ENCODE results near the gene THOC7. TPM values are rescaled to one million over a fixed set of nuclear protein-coding genes. Genes with fewer than 3 reads are reported as not detected.

THOC7 gene
- total RNA-seq, result 94.8 and 98.5 TPM in 2 replicates

DNA sequence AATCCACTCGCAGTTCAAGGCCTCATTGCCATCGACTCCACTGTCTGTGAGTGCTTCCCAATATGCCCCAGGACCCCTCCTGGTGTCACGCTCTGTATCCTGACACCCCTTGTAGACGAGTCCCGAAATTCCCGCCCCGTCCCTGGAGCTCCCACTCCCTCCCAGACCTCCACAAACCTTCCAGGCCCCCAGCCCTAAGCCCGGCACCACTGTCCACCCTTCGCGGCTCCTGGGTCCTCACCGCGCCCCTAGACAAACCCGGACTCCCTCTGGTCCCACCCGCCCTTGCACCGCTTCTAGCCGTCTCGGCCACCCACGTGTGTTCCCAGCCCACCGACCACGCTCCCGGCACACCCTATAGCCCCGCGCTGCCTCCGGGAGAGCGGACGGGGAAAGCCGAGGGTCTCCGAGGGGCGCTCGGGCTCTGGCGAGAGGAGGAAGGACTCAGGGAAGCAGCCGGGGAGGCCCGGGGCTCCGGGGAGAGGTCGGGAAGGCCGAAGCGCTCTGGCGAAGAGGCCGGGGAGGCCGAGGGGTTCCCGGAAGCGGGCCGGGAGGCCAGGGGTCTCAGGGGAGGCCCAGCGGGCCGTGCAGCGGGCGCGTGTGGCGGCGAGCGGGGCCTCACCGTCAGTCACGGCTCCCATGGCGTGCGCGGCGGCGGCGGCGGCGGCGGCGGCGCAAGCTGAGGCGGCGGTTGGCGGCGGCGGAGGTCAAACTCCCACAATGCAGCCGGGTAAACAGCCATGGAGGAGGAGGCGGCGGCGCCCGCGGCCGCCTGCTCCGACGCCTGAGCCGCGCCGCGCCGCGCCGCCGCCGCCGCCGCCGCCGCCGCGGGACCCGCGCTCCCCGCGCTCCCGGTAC is at the start of gene THOC7, which contains the start of gene ATXN7:
THOC7 (minus strand) TSS at position 656 of the 858 bp plus-strand sequence; CDS start at position 641, 15 bp downstream.
ATXN7 (plus strand) TSS at position 718 of the 858 bp plus-strand sequence. CDS start 48,732 bp downstream, outside the sequence.
- intact Hi-C loops (cut with micrococcal nuclease), result loop anchor here (1.0 to 2.0 kb wide), 3 partner anchors 48 to 159 kb away; partner anchors contain the start of gene PSMD6

GRCh38 chr3:63912768-63913588 is 49.4 kb upstream of the THOC7 start:
- intact Hi-C loops (cut with micrococcal nuclease), result loop anchor here (1.0 to 5.0 kb wide), 3 partner anchors 39 to 110 kb away; partner anchors contain the start of gene PSMD6

DNA sequence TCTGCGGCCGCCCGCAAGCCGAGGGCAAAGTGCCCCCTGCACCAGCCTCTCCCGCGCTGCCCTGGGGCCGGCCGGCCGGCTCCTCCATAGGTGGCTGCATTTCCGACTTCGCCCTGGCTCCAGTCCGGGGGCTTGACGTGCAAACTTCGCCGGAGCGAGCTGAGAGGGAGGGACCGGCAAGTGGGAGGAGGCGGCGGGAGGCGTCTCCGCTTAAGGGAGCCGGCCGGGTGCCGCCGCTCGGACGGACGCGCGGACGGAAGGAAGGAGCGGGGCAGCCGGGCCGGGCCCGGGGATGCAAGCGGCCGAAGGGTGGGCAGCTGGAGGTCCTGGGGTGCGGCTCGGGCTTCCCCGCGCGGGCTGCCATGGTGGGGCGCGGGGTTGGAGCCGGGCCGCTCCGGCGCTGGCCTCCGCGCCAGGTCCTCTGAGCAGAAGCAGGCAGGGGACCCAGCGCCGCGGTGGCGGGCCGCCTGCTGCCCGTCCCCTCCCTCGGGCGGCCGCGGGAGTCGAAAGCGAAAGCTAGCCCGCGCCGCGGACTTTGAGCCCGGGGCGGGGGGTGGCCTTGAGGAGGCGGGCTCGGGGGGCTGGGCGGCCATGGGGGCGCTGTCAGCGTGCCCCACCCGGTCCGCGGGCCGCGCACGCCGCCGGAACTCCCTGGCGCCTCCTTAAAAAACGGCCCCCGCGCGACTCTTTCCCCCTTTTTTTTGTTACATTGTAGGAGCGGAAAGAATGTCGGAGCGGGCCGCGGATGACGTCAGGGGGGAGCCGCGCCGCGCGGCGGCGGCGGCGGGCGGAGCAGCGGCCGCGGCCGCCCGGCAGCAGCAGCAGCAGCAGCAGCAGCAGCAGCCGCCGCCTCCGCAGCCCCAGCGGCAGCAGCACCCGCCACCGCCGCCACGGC is 48.5 kb upstream of the THOC7 start, which contains the start of gene SCAANT1:
SCAANT1 (minus strand) TSS at position 511 of the 895 bp plus-strand sequence.
- intact Hi-C loops (cut with micrococcal nuclease), result loop anchor here (1.0 to 5.0 kb wide), 6 partner anchors 15 to 111 kb away; partner anchors contain the start of gene PSMD6

- intact Hi-C loops (cut with micrococcal nuclease), result loop anchor here (1.0 to 5.0 kb wide), 4 partner anchors 15 to 57 kb away; no protein-coding TSS in a partner anchor
Observed at GRCh38 chr3:63911509-63911872, 47.9 kb upstream of the THOC7 start.

DNA sequence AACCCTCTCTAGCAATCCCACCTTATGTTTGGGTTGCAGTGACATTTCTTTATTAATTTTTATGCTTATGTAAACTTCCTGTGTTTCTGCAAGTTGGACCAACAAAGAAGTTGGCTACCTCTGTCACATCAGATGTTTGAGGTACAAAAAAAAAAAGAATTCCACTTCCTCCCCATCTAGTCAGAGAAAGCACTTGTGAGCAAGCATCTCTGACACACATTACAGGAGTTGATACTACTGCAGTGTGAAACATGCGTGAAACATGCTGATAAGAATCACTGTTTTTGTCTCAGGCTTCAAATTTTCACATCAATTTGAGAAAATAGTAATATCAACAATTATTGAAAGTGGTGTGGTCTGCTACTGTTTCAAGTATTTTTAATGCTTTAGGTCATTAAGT is 47.3 kb upstream of the THOC7 start:
- intact Hi-C loops (cut with micrococcal nuclease), result loop anchor here (1.0 to 5.0 kb wide), 4 partner anchors 14 to 57 kb away; no protein-coding TSS in a partner anchor

- intact Hi-C loops (cut with micrococcal nuclease), result loop anchor here (2.0 to 5.0 kb wide), 2 partner anchors 13 to 42 kb away; no protein-coding TSS in a partner anchor
Observed at GRCh38 chr3:63910001-63910400, 46.4 kb upstream of the THOC7 start.

- intact Hi-C loops (cut with micrococcal nuclease), result no loop called here
Observed at GRCh38 chr3:63909431-63909830, 45.8 kb upstream of the THOC7 start.

GRCh38 chr3:63908776-63909175 is 45.2 kb upstream of the THOC7 start:
- intact Hi-C loops (cut with micrococcal nuclease), result no loop called here

DNA sequence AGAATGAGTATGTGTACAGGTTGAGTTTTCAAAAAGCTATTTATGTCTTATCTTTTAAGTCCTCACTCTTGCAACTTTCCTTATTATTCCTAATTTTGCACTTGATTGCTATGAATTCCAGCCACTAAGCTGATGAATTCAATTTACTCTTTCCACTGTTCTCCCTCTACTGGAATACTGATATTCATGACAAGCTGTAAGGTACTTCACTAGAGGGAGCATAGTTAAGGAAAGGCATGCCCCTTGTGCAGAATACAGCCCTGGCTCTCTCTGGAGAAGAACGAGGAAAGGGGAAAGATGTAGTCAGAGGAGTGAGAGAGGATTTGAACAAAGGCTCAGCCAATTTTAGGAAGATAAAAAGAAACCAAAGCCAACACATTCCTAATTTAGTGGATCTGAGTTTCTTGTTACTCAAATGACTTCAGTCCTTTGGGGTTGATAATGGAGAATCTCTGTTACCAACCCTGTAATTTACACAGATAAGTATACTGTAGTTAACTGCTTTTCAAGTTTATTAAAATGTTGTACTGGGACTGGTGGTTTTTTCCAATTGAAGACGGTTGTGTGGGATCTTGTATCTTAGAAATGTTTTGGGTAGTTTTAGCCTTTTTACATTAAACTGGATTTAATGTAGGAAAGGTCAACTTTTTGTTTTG is 44.6 kb upstream of the THOC7 start:
- intact Hi-C loops (cut with micrococcal nuclease), result no loop called here

GRCh38 chr3:63905731-63906620 is 42.4 kb upstream of the THOC7 start:
- intact Hi-C loops (cut with micrococcal nuclease), result no loop called here

GRCh38 chr3:63900459-63900858 is 36.9 kb upstream of the THOC7 start:
- intact Hi-C loops (cut with micrococcal nuclease), result no loop called here

GRCh38 chr3:63900010-63900409 is 36.4 kb upstream of the THOC7 start:
- intact Hi-C loops (cut with micrococcal nuclease), result no loop called here

- intact Hi-C loops (cut with micrococcal nuclease), result loop anchor here (2.0 kb wide), 1 partner anchor 14 kb away; no protein-coding TSS in a partner anchor
Observed at GRCh38 chr3:63896332-63897030, 32.9 kb upstream of the THOC7 start.

DNA sequence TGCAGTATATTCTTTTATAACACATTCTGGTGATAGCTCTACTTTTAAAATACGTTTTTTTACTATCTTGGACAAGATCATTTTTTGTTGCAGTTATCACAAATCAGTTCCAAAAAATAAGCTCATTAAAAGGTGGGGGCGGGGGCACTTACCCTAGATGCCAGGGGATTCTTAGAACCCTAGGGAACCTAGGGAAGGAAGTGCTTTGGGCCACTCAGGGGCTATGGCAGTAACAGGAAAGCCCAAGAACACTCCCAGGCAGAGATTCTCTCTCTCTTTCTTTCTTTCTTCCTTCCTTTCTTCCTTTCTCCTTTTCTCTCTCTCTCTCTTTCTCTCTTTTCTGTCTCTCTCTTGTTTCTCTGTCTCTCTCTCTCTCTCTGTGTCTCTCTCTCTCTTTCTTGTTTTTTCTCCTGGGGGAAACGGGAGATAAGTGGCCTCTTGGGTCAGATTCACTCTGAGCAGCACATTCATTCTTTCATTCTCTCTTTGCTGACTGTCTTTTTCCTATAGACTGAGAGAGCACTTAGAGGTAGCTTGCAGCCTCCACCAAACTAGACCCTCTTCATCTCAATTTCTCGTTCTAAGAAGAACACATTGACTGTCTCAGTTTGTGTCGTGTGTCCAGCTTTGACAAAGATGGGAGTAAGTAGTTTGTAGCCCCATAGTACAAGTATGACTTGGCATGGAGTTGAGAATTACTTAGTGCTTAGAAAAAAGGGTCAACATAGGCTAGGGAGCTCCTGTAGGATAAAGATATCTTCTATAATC is 32.0 kb upstream of the THOC7 start:
- intact Hi-C loops (cut with micrococcal nuclease), result loop anchor here (2.0 kb wide), 1 partner anchor 15 kb away; no protein-coding TSS in a partner anchor

- intact Hi-C loops (cut with micrococcal nuclease), result no loop called here
Observed at GRCh38 chr3:63892773-63893352, 29.3 kb upstream of the THOC7 start.

DNA sequence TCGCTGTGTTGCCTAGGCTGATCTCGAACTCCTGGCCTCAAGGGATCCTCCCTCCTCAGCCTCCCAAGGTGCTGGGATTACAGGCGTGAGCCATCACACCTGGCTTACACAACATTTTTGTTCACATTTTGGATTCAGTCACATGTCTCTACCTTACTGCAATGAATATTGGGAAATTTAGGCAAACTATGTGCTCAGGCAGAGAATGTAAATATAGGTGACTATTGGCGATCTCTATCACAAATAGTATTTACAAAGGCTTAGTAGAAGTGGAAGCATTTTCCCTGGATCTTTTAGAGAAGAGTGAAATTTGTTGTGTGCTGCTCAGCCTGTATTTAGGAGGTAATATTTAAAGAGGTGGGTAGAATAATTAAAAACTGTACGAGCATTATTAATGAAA is 27.9 kb upstream of the THOC7 start:
- intact Hi-C loops (cut with micrococcal nuclease), result no loop called here

- intact Hi-C loops (cut with micrococcal nuclease), result no loop called here
Observed at GRCh38 chr3:63886858-63887257, 23.3 kb upstream of the THOC7 start.

Data from T-helper 2 cell treated with Interferon-gamma antibody and Interleukin-4, amounts not matched to agents 100 ng/mL and 5 ng/mL, for 36 hours (primary cell).